ENCODE results near the gene MYO6. TPM values are rescaled to one million over a fixed set of nuclear protein-coding genes. Genes with fewer than 3 reads are reported as not detected.

MYO6 gene
- total RNA-seq, 1 donor from 2014 or later, result 66.2 TPM

DNA sequence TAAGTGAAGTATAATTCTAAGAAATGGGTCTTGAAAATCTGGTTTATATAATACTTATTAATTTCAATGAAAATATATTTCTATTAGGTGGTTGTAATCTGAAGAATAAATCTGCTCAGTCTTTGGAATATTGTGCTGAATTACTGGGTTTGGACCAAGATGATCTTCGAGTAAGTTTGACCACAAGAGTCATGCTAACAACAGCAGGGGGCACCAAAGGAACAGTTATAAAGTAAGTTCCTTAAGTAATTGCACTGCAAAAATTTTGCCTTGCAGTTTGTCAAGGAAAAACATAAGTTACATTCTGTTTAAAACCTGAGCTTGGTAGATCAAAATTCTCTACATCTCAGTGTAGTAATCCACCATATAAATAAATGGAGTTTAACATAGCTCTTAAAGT, 106.0 kb downstream of the MYO6 start:
- no peaks in the 10 kb centered on the region for H3K36me3 ChIP-seq
- no peak overlapping the region for H3K4me3 ChIP-seq
- H3K4me1 ChIP-seq, result peaks cover 4% of the 10 kb centered on the region
- peak; percentile 47 for ATAC-seq
- no peak overlapping the region for H3K27ac ChIP-seq
- DNase-seq, result no peak
- intact Hi-C loops (cut with DNase I), result no loop called here
- H3K9me3 ChIP-seq, result no peaks in the 10 kb centered on the region
- TF ChIP-seq CTCF (IDR thresholded peaks at IDR 0.05), result peak; percentile 46
- no peaks in the 10 kb centered on the region for H3K27me3 ChIP-seq

DNA sequence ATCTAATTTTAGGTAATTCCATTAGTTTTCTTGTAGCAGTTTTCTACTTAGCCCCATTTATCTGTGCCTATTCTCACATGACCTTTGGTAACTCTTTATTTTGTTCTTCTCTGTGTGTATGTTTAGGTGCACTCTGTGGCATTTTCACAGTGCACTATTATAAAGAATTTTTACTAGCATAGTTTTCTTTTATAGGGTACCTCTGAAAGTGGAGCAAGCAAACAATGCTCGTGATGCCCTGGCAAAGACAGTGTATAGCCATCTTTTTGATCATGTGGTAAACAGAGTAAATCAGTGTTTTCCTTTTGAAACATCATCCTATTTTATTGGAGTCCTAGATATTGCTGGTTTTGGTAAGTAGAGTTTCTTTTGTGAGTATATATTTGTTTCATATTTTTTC, 107.9 kb downstream of the MYO6 start:
- no peaks in the 10 kb centered on the region for H3K27me3 ChIP-seq
- H3K36me3 ChIP-seq, result peaks cover 13% of the 10 kb centered on the region
- H3K4me3 ChIP-seq, result no peak overlapping the region
- no peaks in the 10 kb centered on the region for H3K9me3 ChIP-seq
- ATAC-seq, result no peak
- no peak for TF ChIP-seq CTCF (IDR thresholded peaks at IDR 0.05)
- H3K4me1 ChIP-seq, result no peaks in the 10 kb centered on the region
- no peak for DNase-seq
- H3K27ac ChIP-seq, result no peak overlapping the region
- intact Hi-C loops (cut with DNase I), result no loop called here

DNA sequence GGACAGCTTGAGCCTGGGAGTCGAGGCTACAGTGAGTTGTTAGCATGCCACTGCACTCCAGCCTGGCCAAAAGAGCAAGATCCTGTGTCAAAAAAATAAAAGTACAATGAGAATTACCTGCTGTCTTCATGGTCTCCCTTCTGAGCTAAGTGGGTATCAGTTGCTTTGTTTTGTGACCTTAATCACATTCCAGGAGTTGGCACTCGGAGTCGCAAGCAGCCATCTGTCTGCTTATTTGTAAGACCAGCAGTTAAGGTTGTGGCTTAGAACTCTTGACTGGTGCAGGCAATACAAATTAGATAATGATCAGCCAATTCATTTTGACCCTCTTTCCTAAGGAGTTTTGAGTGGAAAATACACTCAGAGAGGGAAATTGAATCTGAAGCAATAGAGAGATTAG, 114.0 kb downstream of the MYO6 start:
- H3K27ac ChIP-seq, result no peak overlapping the region
- no peaks in the 10 kb centered on the region for H3K27me3 ChIP-seq
- peaks cover 47% of the 10 kb centered on the region for H3K36me3 ChIP-seq
- no peak for TF ChIP-seq CTCF (IDR thresholded peaks at IDR 0.05)
- no peaks in the 10 kb centered on the region for H3K9me3 ChIP-seq
- H3K4me1 ChIP-seq, result no peaks in the 10 kb centered on the region
- intact Hi-C loops (cut with DNase I), result no loop called here
- no peak for ATAC-seq
- DNase-seq, result no peak
- no peak overlapping the region for H3K4me3 ChIP-seq

DNA sequence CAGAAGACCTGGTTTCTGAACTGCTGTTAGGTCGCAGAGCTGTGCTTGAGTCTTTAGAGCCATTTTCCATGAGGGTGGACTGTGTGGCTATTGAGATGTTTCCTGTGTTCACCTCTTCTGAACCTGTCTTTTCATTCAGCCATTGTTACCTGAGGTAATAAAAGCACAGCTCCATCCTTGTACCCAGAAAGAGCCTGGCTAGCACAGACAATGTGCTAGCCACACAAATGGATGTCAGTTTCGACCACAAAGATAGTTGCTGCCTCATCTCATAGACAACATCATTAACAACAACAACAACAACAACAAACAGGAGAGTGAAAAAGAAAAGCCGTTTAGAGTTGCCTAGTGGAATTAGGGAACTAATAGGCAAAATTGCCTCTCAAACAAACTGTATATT, 114.7 kb downstream of the MYO6 start:
- no peaks in the 10 kb centered on the region for H3K4me1 ChIP-seq
- H3K27ac ChIP-seq, result no peak overlapping the region
- H3K36me3 ChIP-seq, result peaks cover 47% of the 10 kb centered on the region
- no peak overlapping the region for H3K4me3 ChIP-seq
- DNase-seq, result no peak
- no peak for TF ChIP-seq CTCF (IDR thresholded peaks at IDR 0.05)
- ATAC-seq, result no peak
- H3K9me3 ChIP-seq, result no peaks in the 10 kb centered on the region
- intact Hi-C loops (cut with DNase I), result no loop called here
- no peaks in the 10 kb centered on the region for H3K27me3 ChIP-seq

- Histone ChIP-seq H3K4me1 (no peaks in the 10 kb centered on the region), H3K4me3 (no peak overlapping the region), H3K36me3 (peaks cover 47% of the 10 kb centered on the region), H3K9me3 (no peaks in the 10 kb centered on the region), H3K27me3 (no peaks in the 10 kb centered on the region), H3K27ac (no peak overlapping the region)
- ATAC-seq, result no peak
- no peak for TF ChIP-seq CTCF (IDR thresholded peaks at IDR 0.05)
- no peak for DNase-seq
- intact Hi-C loops (cut with DNase I), result no loop called here
Observed at GRCh38 chr6:75864446-75864845, 115.4 kb downstream of the MYO6 start.

DNA sequence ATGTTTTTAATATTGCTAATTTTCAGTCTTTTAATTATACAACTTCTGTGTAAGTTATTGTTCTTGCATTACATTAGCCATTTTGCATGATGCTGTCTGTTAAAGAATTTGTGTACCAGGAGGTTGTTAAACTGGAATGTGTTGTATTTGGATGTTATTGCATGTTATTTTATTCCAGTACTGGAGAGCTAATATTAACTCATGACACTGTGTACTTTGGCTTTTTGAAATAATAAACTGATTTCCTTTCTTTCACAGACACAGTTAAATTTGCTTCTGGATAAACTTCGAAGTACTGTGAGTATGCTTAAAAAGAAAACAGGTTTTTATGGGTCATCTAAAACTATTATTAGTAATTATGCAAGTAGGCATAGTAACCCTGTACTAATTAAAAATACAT, 121.3 kb downstream of the MYO6 start:
- Histone ChIP-seq H3K27ac (no peak overlapping the region), H3K4me3 (no peak overlapping the region), H3K36me3 (peaks cover 34% of the 10 kb centered on the region), H3K9me3 (no peaks in the 10 kb centered on the region), H3K4me1 (no peaks in the 10 kb centered on the region), H3K27me3 (no peaks in the 10 kb centered on the region)
- intact Hi-C loops (cut with DNase I), result no loop called here
- TF ChIP-seq CTCF (IDR thresholded peaks at IDR 0.05), result no peak
- DNase-seq (no peak), ATAC-seq (no peak)
